HG03159 (cell line): ENCODE measurements around the gene ASAH2B.

Experiments used
- ATAC-seq: cut with Tn5 transposase; IDR thresholded peaks from one replicate; pipeline ENCODE4 v1.9.1; 2021; ENCODE audit warnings: mild to moderate bottlenecking, moderate library complexity; ENCODE audit not compliant: unreplicated experiment

The ASAH2B gene

GRCh38 chr10:50796693-50797092, 57.0 kb downstream of the ASAH2B start:
- ATAC-seq, result no peak

- no peak for ATAC-seq
These were observed 58.6 kb downstream of the ASAH2B start for GRCh38 chr10:50798297-50798696.

- no peak for ATAC-seq
These were observed 59.9 kb downstream of the ASAH2B start for GRCh38 chr10:50799595-50799994.

- no peak for ATAC-seq
These were observed 66.4 kb downstream of the ASAH2B start for GRCh38 chr10:50805981-50806622.

GRCh38 chr10:50807851-50808776, 68.4 kb downstream of the ASAH2B start:
- no peak for ATAC-seq
